Osteocyte (in vitro differentiated cells): Measurements from ENCODE around the gene SHFL. TPM values are rescaled to one million over a fixed set of nuclear protein-coding genes. Genes with fewer than 3 reads are reported as not detected.

Experiments used
- DNase-seq: peaks from one replicate; pipeline ENCODE4 v3.0.0; 2021; ENCODE audit warnings: mixed read lengths; ENCODE audit not compliant: unreplicated experiment; ENCODE audit errors: extremely low spot score
- H3K27ac Mint-ChIP-seq: one replicate; pipeline ENCODE4 v1.8.0; 2021; ENCODE audit warnings: mild to moderate bottlenecking, mixed read lengths; ENCODE audit not compliant: unreplicated experiment
- H3K27me3 Mint-ChIP-seq: one replicate; pipeline ENCODE4 v1.8.0; 2021; ENCODE audit warnings: mixed read lengths; ENCODE audit not compliant: unreplicated experiment
- H3K36me3 Mint-ChIP-seq: one replicate; pipeline ENCODE4 v1.8.0; 2021; ENCODE audit warnings: mixed read lengths; ENCODE audit not compliant: unreplicated experiment
- H3K4me1 Mint-ChIP-seq: one replicate; pipeline ENCODE4 v1.8.0; 2021; ENCODE audit warnings: mixed read lengths; ENCODE audit not compliant: unreplicated experiment
- H3K4me3 Mint-ChIP-seq: one replicate; pipeline ENCODE4 v1.8.0; 2021; ENCODE audit warnings: mild to moderate bottlenecking, moderate library complexity, mixed read lengths; ENCODE audit not compliant: unreplicated experiment
- H3K9me3 Mint-ChIP-seq: one replicate; pipeline ENCODE4 v1.8.0; 2021; ENCODE audit warnings: mixed read lengths; ENCODE audit not compliant: unreplicated experiment
- total RNA-seq: library from RNA; stranded (reverse); gene quantifications from 2 replicates; pipeline ENCODE4 v1.2.1, GENCODE V29; 2021
- TF ChIP-seq, protein P1 (sequence below): fragments of 200-600 bp; sonication (generic); IDR thresholded peaks from 2 replicates; pipeline ENCODE4 v1.5.0; 2021; ENCODE audit warnings: antibody characterized with exemption, mild to moderate bottlenecking, moderate library complexity

Gene SHFL
- total RNA-seq, 1 donor from 2014 or later: 38.7 TPM

DNA sequence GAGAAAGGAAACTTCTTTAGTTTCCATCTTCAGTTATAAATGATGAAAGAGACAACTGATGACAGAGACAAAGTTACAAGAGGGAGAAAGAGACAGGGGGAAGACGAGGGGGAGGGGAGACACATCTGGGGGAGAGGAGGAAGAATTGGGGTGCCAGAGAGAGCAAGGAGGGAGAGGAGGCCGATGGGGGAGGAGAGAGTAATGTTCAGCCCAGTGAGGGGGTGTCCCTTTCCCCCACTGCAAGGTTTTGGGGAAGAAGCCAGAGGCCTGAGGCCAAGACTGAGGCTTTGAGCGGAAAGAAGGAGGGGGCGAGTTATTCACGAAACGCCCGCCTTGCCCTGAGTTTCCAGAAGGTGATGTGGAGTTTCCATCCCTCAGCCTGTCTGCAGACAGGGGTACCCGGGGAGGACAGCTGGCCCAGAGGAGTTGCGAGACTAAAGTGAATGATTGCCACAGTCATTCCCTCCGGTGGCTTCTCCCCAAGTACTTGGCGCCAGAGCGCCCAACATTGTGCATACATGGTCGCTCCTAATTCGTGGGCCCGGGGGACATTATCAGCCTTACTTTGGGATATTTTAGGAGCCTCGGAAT, 19.5 kb downstream of the SHFL start:
- no peak for DNase-seq
- Mint-ChIP-seq H3K27ac (peak overlapping the region; percentile 72), H3K36me3 (peaks cover 15% of the 10 kb centered on the region), H3K4me1 (peaks cover 12% of the 10 kb centered on the region), H3K27me3 (no peaks in the 10 kb centered on the region), H3K9me3 (no peaks in the 10 kb centered on the region), H3K4me3 (peak overlapping the region; percentile 82)
- TF ChIP-seq, protein P1, sequence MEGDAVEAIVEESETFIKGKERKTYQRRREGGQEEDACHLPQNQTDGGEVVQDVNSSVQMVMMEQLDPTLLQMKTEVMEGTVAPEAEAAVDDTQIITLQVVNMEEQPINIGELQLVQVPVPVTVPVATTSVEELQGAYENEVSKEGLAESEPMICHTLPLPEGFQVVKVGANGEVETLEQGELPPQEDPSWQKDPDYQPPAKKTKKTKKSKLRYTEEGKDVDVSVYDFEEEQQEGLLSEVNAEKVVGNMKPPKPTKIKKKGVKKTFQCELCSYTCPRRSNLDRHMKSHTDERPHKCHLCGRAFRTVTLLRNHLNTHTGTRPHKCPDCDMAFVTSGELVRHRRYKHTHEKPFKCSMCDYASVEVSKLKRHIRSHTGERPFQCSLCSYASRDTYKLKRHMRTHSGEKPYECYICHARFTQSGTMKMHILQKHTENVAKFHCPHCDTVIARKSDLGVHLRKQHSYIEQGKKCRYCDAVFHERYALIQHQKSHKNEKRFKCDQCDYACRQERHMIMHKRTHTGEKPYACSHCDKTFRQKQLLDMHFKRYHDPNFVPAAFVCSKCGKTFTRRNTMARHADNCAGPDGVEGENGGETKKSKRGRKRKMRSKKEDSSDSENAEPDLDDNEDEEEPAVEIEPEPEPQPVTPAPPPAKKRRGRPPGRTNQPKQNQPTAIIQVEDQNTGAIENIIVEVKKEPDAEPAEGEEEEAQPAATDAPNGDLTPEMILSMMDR: no peak

DNA sequence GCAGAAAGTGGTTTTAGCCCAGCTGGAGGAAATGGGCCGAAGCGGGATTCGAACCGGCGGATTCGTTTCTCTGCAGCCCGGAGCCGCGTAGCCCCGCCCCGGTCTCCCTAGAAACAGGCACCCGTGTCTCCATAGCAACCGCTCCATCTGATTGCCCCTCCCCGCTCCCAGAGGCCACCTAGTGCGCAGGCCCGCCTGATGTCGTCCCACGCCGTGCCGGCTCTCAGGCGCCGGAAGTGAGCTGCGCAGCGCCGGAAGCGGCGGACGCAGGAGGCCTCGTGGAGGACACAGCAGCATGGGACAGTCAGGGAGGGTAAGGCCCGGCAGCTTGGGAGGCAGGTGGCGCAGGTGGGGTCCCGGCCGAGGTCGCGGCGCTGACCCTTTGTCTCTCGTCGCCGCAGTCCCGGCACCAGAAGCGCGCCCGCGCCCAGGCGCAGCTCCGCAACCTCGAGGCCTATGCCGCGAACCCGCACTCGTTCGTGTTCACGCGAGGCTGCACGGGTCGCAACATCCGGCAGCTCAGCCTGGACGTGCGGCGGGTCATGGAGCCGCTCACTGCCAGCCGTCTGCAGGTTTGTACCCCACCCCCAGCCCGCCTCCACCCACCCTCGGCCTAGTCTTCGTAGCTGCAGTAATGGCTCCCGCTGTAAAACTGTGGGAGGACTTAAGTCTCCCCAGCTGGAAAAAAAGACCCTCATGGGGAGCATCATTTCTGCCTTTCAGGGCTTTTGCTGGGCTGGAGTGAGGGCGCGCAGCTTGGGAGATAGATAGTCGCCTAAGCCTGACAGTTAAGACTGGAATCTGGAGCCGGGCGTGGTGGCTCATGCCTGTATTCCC, 20.2 kb downstream of the SHFL start, which contains the start of gene PPAN:
PPAN (plus strand) TSS at position 263 of the 837 bp plus-strand sequence; CDS start at position 296, 33 bp downstream.
- Mint-ChIP-seq H3K9me3 (no peaks in the 10 kb centered on the region), H3K27ac (peak within 1 kb of the TSS; percentile 73), H3K36me3 (peaks cover 18% of the 10 kb centered on the region), H3K4me3 (peak within 1 kb of the TSS; percentile 82), H3K27me3 (no peaks in the 10 kb centered on the region), H3K4me1 (peaks cover 12% of the 10 kb centered on the region)
- TF ChIP-seq, protein P1: no peak
- DNase-seq: peak; percentile 99

DNA sequence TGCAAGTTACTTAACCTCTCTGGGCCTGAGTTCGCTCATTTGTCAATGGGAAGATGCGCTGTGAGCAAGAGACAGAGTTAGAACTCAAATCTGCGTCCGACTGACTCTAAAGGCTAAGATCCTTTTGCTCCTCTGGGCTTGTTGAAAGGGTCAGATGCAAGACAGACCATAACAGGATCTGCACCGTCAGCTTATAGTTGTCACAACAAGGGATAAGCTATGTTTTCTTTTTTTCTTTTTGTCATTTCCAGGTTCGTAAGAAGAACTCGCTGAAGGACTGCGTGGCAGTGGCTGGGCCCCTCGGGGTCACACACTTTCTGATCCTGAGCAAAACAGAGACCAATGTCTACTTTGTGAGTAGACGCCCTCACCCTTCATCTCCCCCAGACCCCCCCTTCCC, 21.1 kb downstream of the SHFL start:
- H3K4me1 Mint-ChIP-seq: peaks cover 14% of the 10 kb centered on the region
- H3K4me3 Mint-ChIP-seq: peak overlapping the region; percentile 82
- H3K27ac Mint-ChIP-seq: peak overlapping the region; percentile 73

DNA sequence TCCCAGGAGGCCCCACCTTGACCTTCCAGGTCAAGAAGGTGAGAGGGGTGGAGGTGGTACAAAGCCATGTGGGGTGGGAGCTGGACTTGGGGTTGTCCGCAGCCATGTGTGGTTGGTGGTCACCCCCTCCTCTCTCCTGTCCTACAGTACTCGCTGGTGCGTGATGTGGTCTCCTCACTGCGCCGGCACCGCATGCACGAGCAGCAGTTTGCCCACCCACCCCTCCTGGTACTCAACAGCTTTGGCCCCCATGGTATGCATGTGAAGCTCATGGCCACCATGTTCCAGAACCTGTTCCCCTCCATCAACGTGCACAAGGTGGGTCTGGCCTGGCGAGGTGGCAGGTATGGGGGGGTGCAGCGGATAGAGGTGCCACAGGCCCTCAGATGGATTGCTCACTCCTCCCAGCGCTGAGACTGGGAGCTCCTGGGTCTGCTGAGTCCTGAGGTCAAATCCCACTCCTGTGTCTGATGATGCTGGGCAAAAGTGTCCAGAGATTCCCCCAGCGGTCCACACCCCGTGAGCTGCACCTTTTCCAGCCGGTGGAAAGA, 21.8 kb downstream of the SHFL start:
- Mint-ChIP-seq H3K27ac (no peak overlapping the region), H3K4me3 (peak overlapping the region; percentile 82), H3K27me3 (no peaks in the 10 kb centered on the region), H3K9me3 (no peaks in the 10 kb centered on the region), H3K4me1 (peaks cover 19% of the 10 kb centered on the region), H3K36me3 (peaks cover 18% of the 10 kb centered on the region)
- TF ChIP-seq, protein P1: no peak
- DNase-seq: no peak

More for the DNA sequence above, 21.1 kb downstream of the SHFL start:
- Mint-ChIP-seq H3K9me3 (no peaks in the 10 kb centered on the region), H3K27me3 (no peaks in the 10 kb centered on the region), H3K36me3 (peaks cover 18% of the 10 kb centered on the region)
- TF ChIP-seq, protein P1: no peak
- DNase-seq: no peak

DNA sequence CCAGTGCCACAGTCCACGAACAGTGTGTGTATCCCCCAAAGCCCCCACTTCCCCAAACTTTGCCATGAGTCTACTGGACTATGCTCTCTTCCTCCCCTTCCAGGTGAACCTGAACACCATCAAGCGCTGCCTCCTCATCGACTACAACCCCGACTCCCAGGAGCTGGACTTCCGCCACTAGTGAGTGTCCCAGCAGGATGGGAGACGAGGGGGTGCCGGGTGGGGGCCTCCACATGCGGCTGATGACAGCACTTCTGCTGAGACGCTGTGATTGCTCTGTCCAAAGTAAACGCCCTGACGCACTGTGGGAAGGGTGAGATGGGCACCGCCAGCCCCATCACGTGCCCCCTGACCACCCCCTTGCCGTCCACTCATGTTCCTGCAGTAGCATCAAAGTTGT, 23.4 kb downstream of the SHFL start:
- H3K27me3 Mint-ChIP-seq: no peaks in the 10 kb centered on the region
- H3K27ac Mint-ChIP-seq: no peak overlapping the region
- no peak for DNase-seq
- H3K36me3 Mint-ChIP-seq: peaks cover 18% of the 10 kb centered on the region
- no peak overlapping the region for H3K4me3 Mint-ChIP-seq
- no peaks in the 10 kb centered on the region for H3K9me3 Mint-ChIP-seq
- TF ChIP-seq, protein P1: no peak
- H3K4me1 Mint-ChIP-seq: peaks cover 20% of the 10 kb centered on the region
